OCI-LY1 (cell line): ENCODE results near the gene GLIS1.

Experiments used
- H2AFZ ChIP-seq: fragments of 200-600 bp; sonication (generic), shearing (Covaris generic); 2 replicates; pipeline ENCODE4 v1.6.0; 2014; ENCODE audit warnings: antibody characterized with exemption, mild to moderate bottlenecking, low read length
- H3F3A ChIP-seq: fragments of 200-600 bp; sonication (generic), shearing (Covaris generic); 2 replicates; pipeline ENCODE4 v1.6.0; 2014; ENCODE audit warnings: mild to moderate bottlenecking, antibody characterized with exemption, low read length, moderate library complexity; ENCODE audit not compliant: insufficient read depth
- H3K27ac ChIP-seq: fragments of 200-600 bp; sonication (generic); 2 replicates; pipeline ENCODE4 v1.5.1; 2014; ENCODE audit warnings: low read length, mixed run types, mild to moderate bottlenecking, low read depth; ENCODE audit not compliant: poor library complexity, severe bottlenecking
- H3K27me3 ChIP-seq: fragments of 200-600 bp; sonication (generic); 2 replicates; pipeline ENCODE4 v1.6.0; 2014; ENCODE audit warnings: antibody characterized with exemption, mild to moderate bottlenecking, low read length, moderate library complexity; ENCODE audit not compliant: insufficient read depth
- H3K36me3 ChIP-seq: fragments of 200-600 bp; sonication (generic); 2 replicates; pipeline ENCODE4 v1.6.1; 2014; ENCODE audit warnings: mild to moderate bottlenecking, antibody characterized with exemption, low read length, moderate library complexity, mixed read lengths; ENCODE audit not compliant: insufficient read depth
- H3K4me1 ChIP-seq: fragments of 200-600 bp; sonication (generic); 2 replicates; pipeline ENCODE4 v1.5.1; 2014; ENCODE audit warnings: mild to moderate bottlenecking, low read length, moderate library complexity; ENCODE audit not compliant: insufficient read depth, severe bottlenecking
- H3K4me2 ChIP-seq: fragments of 200-600 bp; sonication (generic), shearing (Covaris generic); 2 replicates; pipeline ENCODE4 v1.6.1; 2014; ENCODE audit warnings: low read length
- H3K4me3 ChIP-seq: fragments of 200-600 bp; sonication (generic); 2 replicates; pipeline ENCODE4 v1.5.1; 2014; ENCODE audit warnings: low read length, low read depth, mild to moderate bottlenecking, mixed read lengths; ENCODE audit not compliant: poor library complexity, severe bottlenecking
- H3K79me2 ChIP-seq: fragments of 200-600 bp; shearing (Covaris generic); 2 replicates; pipeline ENCODE4 v1.6.1; 2016; ENCODE audit warnings: mixed run types, low read length, mixed read lengths; ENCODE audit not compliant: insufficient read depth
- H3K9ac ChIP-seq: fragments of 200-600 bp; sonication (generic), shearing (Covaris generic); 2 replicates; pipeline ENCODE4 v1.6.1; 2014; ENCODE audit warnings: mild to moderate bottlenecking, low read length, mixed read lengths
- H3K9me2 ChIP-seq: fragments of 200-600 bp; sonication (generic), shearing (Covaris generic); 2 replicates; pipeline ENCODE4 v1.6.1; 2014; ENCODE audit warnings: low read depth, mild to moderate bottlenecking, low read length, mixed read lengths
- H3K9me3 ChIP-seq: fragments of 200-600 bp; shearing (Covaris generic); 2 replicates; pipeline ENCODE4 v1.6.1; 2014; ENCODE audit warnings: low read length, mixed read lengths
- H4K20me1 ChIP-seq: fragments of 200-600 bp; sonication (generic), shearing (Covaris generic); 2 replicates; pipeline ENCODE4 v1.6.0; 2016; ENCODE audit warnings: mild to moderate bottlenecking, low read length; ENCODE audit not compliant: insufficient read depth
- CTCF ChIP-seq: fragments of 200-600 bp; sonication (generic), shearing (Covaris generic); IDR thresholded peaks from 2 replicates; pipeline ENCODE4 v1.5.1; 2017; ENCODE audit warnings: mild to moderate bottlenecking, antibody characterized with exemption, low read length, moderate library complexity, mixed read lengths
- EZH2 ChIP-seq: fragments of 200-600 bp; sonication (generic), shearing (Covaris generic); IDR thresholded peaks from 2 replicates; pipeline ENCODE4 v1.8.0; 2017; ENCODE audit warnings: borderline replicate concordance, mixed run types, mild to moderate bottlenecking, antibody characterized with exemption, low read length, moderate library complexity, mixed read lengths

GLIS1 gene

GRCh38 chr1:53592521-53592982, 146.4 kb downstream of the GLIS1 start:
- TF ChIP-seq CTCF (no peak; the same call in 1 of the 2 replicates), EZH2 (no peak)
- Histone ChIP-seq H3K27me3 (peaks cover 5% of the 10 kb centered on the region; the same call in 1 of the 2 replicates), H3F3A (no peaks in the 10 kb centered on the region), H3K9me2 (no peaks in the 10 kb centered on the region), H4K20me1 (no peaks in the 10 kb centered on the region), H3K36me3 (no peaks in the 10 kb centered on the region), H3K4me3 (no peak overlapping the region), H3K79me2 (no peaks in the 10 kb centered on the region), H3K9ac (no peak overlapping the region), H2AFZ (no peak overlapping the region), H3K27ac (no peak overlapping the region), H3K4me2 (no peak overlapping the region), H3K9me3 (no peaks in the 10 kb centered on the region), H3K4me1 (no peaks in the 10 kb centered on the region)

GRCh38 chr1:53591924-53592323, 147.0 kb downstream of the GLIS1 start:
- H3K9me3 ChIP-seq = no peaks in the 10 kb centered on the region
- no peaks in the 10 kb centered on the region for H3K36me3 ChIP-seq
- H3K4me1 ChIP-seq = no peaks in the 10 kb centered on the region
- H3K79me2 ChIP-seq = no peaks in the 10 kb centered on the region
- no peak overlapping the region for H3K4me3 ChIP-seq
- no peak for TF ChIP-seq CTCF
- no peak for TF ChIP-seq EZH2
- no peaks in the 10 kb centered on the region for H3K9me2 ChIP-seq
- H3K27me3 ChIP-seq = peaks cover 5% of the 10 kb centered on the region; the same call in 1 of the 2 replicates
- no peaks in the 10 kb centered on the region for H3F3A ChIP-seq
- H3K27ac ChIP-seq = no peak overlapping the region
- H3K9ac ChIP-seq = no peak overlapping the region
- no peaks in the 10 kb centered on the region for H4K20me1 ChIP-seq
- H2AFZ ChIP-seq = no peak overlapping the region
- H3K4me2 ChIP-seq = no peak overlapping the region

GRCh38 chr1:53590531-53591515, 148.1 kb downstream of the GLIS1 start:
- Histone ChIP-seq H3K4me2 (no peak overlapping the region), H3K9me2 (no peaks in the 10 kb centered on the region), H3K9me3 (no peaks in the 10 kb centered on the region), H3K4me3 (no peak overlapping the region), H3K27ac (no peak overlapping the region), H3K36me3 (no peaks in the 10 kb centered on the region), H3F3A (no peaks in the 10 kb centered on the region), H3K4me1 (no peaks in the 10 kb centered on the region), H3K79me2 (no peaks in the 10 kb centered on the region), H3K27me3 (peaks cover 5% of the 10 kb centered on the region; the same call in 1 of the 2 replicates), H2AFZ (no peak overlapping the region), H3K9ac (no peak overlapping the region), H4K20me1 (no peaks in the 10 kb centered on the region)
- TF ChIP-seq EZH2 = no peak
- no peak for TF ChIP-seq CTCF
